ENCODE results near the gene SRGN. TPM values are rescaled to one million over a fixed set of nuclear protein-coding genes. Genes with fewer than 3 reads are reported as not detected.
A peak's percentile ranks its signal among the peaks of the same experiment; 100 is the strongest.

SRGN gene
- total and polyA plus RNA-seq, 2 of the 13 experiments (the other 11 are each of a cell fraction or from before 2014, with no cell fraction given), result 0.09 TPM; not detected in 1

DNA sequence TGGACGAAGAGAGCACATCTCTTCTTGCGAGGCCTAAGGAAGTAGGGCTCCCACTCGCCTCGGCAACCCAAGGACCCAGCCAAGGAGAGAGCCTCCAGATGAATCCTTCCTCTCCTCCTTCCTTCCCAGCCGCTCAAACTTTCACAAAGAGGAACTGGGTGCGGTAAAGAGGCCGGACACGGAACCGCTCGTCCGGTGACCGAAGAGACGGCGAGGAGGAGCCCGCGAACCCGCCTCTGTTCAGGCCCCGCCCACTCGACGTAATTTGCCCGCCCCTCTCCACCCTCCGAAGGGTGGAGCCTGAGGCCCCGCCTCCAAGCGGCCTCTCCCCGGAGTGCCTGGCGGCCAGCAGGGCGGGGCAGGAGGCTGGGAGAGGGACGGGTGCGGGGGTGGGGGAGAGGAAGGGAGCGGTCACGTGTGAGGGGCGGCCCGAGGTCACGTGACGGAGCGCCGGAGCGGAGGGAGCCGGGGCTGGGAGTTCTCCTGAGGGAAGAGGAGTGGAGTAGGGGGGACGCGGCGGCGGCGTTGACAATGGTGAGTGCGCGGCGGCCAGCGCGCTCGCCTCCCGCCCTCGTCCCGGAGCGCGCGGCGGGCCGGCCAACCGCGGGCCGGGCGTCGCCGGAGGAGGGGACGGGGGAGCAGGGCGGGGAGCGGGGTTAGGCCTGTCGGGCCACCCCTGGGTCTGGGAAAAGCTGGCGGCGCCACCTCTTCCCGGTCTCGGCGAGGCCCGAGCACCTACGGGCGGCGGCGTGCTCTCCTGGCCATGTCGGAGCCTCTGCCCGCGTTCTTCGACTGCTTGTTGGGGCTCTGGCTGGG is 36.1 kb downstream of the SRGN start, which contains the start of gene VPS26A (continued):
- TF ChIP-seq, protein P1, sequence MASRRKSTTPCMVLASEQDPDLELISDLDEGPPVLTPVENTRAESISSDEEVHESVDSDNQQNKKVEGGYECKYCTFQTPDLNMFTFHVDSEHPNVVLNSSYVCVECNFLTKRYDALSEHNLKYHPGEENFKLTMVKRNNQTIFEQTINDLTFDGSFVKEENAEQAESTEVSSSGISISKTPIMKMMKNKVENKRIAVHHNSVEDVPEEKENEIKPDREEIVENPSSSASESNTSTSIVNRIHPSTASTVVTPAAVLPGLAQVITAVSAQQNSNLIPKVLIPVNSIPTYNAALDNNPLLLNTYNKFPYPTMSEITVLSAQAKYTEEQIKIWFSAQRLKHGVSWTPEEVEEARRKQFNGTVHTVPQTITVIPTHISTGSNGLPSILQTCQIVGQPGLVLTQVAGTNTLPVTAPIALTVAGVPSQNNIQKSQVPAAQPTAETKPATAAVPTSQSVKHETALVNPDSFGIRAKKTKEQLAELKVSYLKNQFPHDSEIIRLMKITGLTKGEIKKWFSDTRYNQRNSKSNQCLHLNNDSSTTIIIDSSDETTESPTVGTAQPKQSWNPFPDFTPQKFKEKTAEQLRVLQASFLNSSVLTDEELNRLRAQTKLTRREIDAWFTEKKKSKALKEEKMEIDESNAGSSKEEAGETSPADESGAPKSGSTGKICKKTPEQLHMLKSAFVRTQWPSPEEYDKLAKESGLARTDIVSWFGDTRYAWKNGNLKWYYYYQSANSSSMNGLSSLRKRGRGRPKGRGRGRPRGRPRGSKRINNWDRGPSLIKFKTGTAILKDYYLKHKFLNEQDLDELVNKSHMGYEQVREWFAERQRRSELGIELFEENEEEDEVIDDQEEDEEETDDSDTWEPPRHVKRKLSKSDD (CRISPR knock-in tag; IDR thresholded peaks at IDR 0.05; ENCODE audit: low read depth), result no peak
- TF ChIP-seq NR2F1 (CRISPR knock-in tag; IDR thresholded peaks at IDR 0.05) (no peak), HOXD1 (CRISPR knock-in tag; IDR thresholded peaks at IDR 0.05) (no peak), CAMTA2 (CRISPR knock-in tag; IDR thresholded peaks at IDR 0.05; ENCODE audit: borderline replicate concordance) (no peak), ETV6 (CRISPR knock-in tag; conservative IDR thresholded peaks at IDR 0.05) (no peak), GATA4 (IDR thresholded peaks at IDR 0.05; ENCODE audit: borderline replicate concordance, low read depth) (0 out of 2 replicates have a peak, but pooled peaks have one; percentile 32), ZBTB3 (CRISPR knock-in tag; IDR thresholded peaks at IDR 0.05; ENCODE audit: borderline replicate concordance, low read depth) (no peak), CENPT (CRISPR knock-in tag; IDR thresholded peaks at IDR 0.05; ENCODE audit: low read depth) (no peak), GZF1 (CRISPR knock-in tag; IDR thresholded peaks at IDR 0.05) (peak; percentile 89), SAFB2 (CRISPR knock-in tag; IDR thresholded peaks at IDR 0.05; ENCODE audit: borderline replicate concordance, low read depth) (peak; percentile 39; the same call in 1 of the 2 replicates), SNAI1 (CRISPR knock-in tag; IDR thresholded peaks at IDR 0.05; ENCODE audit: borderline replicate concordance) (no peak)
- TF ChIP-seq, protein P2, sequence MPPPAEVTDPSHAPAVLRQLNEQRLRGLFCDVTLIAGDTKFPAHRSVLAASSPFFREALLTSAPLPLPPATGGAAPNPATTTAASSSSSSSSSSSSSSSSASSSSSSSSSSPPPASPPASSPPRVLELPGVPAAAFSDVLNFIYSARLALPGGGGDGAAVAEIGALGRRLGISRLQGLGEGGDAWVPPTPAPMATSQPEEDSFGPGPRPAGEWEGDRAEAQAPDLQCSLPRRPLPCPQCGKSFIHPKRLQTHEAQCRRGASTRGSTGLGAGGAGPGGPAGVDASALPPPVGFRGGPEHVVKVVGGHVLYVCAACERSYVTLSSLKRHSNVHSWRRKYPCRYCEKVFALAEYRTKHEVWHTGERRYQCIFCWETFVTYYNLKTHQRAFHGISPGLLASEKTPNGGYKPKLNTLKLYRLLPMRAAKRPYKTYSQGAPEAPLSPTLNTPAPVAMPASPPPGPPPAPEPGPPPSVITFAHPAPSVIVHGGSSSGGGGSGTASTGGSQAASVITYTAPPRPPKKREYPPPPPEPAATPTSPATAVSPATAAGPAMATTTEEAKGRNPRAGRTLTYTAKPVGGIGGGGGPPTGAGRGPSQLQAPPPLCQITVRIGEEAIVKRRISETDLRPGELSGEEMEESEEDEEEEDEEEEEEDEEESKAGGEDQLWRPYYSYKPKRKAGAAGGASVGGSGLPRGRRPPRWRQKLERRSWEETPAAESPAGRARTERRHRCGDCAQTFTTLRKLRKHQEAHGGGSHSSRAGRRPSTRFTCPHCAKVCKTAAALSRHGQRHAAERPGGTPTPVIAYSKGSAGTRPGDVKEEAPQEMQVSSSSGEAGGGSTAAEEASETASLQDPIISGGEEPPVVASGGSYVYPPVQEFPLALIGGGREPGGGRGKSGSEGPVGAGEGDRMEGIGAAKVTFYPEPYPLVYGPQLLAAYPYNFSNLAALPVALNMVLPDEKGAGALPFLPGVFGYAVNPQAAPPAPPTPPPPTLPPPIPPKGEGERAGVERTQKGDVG (CRISPR knock-in tag; IDR thresholded peaks at IDR 0.05; ENCODE audit: borderline replicate concordance), result peak; percentile 83; the same call in 1 of the 2 replicates
- TF ChIP-seq, protein P3, sequence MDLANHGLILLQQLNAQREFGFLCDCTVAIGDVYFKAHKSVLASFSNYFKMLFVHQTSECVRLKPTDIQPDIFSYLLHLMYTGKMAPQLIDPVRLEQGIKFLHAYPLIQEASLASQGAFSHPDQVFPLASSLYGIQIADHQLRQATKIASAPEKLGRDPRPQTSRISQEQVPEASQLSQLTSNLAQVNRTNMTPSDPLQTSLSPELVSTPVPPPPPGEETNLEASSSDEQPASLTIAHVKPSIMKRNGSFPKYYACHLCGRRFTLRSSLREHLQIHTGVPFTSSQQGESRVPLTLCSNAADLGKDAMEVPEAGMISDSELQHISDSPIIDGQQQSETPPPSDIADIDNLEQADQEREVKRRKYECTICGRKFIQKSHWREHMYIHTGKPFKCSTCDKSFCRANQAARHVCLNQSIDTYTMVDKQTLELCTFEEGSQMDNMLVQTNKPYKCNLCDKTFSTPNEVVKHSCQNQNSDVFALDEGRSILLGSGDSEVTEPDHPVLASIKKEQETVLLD (CRISPR knock-in tag; IDR thresholded peaks at IDR 0.05; ENCODE audit: low read depth), result no peak
